Stimulated activated CD4-positive, alpha-beta T cell treated with anti-CD3 and anti-CD28 coated beads, Interleukin-15, amount 100 ng/mL, for 1 hour (primary cell): ENCODE measurements around the gene ROR2.

Experiments
- DNase-seq, 2 donors: peaks; one replicate each; pipeline ENCODE4 v3.0.0-alpha.2; 2020; ENCODE audit warnings: low read depth in 1 of 2, low spot score in 1 of 2

The ROR2 gene

GRCh38 chr9:91724609-91725505, 225.2 kb downstream of the ROR2 start:
- DNase-seq: no peak

GRCh38 chr9:91724068-91724440, 226.0 kb downstream of the ROR2 start:
- DNase-seq: no peak

- DNase-seq: no peak
Observed at GRCh38 chr9:91723420-91724067, 226.5 kb downstream of the ROR2 start.

GRCh38 chr9:91720751-91721705, 229.0 kb downstream of the ROR2 start:
- DNase-seq: no peak

- no peak for DNase-seq
Observed at GRCh38 chr9:91720313-91720712, 229.7 kb downstream of the ROR2 start.

GRCh38 chr9:91718071-91718470, 232.0 kb downstream of the ROR2 start:
- no peak for DNase-seq

- DNase-seq: no peak
Observed at GRCh38 chr9:91716815-91717214, 233.2 kb downstream of the ROR2 start.

GRCh38 chr9:91716239-91716638, 233.8 kb downstream of the ROR2 start:
- no peak for DNase-seq

- DNase-seq: no peak
Observed at GRCh38 chr9:91714874-91715615, 235.0 kb downstream of the ROR2 start.

GRCh38 chr9:91714020-91714806, 235.8 kb downstream of the ROR2 start:
- DNase-seq: no peak

- no peak for DNase-seq
Observed at GRCh38 chr9:91712811-91713210, 237.2 kb downstream of the ROR2 start.

GRCh38 chr9:91711755-91712601, 238.1 kb downstream of the ROR2 start:
- DNase-seq: peak in 1 of 2 donors; percentile 27

- DNase-seq: no peak
Observed at GRCh38 chr9:91710158-91710557, 239.9 kb downstream of the ROR2 start.

- no peak for DNase-seq
Observed at GRCh38 chr9:91705386-91705785, 244.6 kb downstream of the ROR2 start.

GRCh38 chr9:91700475-91700874, 249.6 kb downstream of the ROR2 start:
- no peak for DNase-seq

GRCh38 chr9:91698266-91698665, 251.8 kb downstream of the ROR2 start:
- DNase-seq: no peak

GRCh38 chr9:91697201-91697600, 252.8 kb downstream of the ROR2 start:
- no peak for DNase-seq

- DNase-seq: no peak
Observed at GRCh38 chr9:91694081-91694870, 255.8 kb downstream of the ROR2 start.
